OCI-LY1 (cell line): Measurements from ENCODE around the gene TNNI2.

Experiments
- H2AFZ ChIP-seq: fragments of 200-600 bp; sonication (generic), shearing (Covaris generic); 2 replicates; pipeline ENCODE4 v1.6.0; 2014; ENCODE audit warnings: antibody characterized with exemption, mild to moderate bottlenecking, low read length
- H3F3A ChIP-seq: fragments of 200-600 bp; sonication (generic), shearing (Covaris generic); 2 replicates; pipeline ENCODE4 v1.6.0; 2014; ENCODE audit warnings: mild to moderate bottlenecking, antibody characterized with exemption, low read length, moderate library complexity; ENCODE audit not compliant: insufficient read depth
- H3K27ac ChIP-seq: fragments of 200-600 bp; sonication (generic); 2 replicates; pipeline ENCODE4 v1.5.1; 2014; ENCODE audit warnings: low read length, mixed run types, mild to moderate bottlenecking, low read depth; ENCODE audit not compliant: poor library complexity, severe bottlenecking
- H3K27me3 ChIP-seq: fragments of 200-600 bp; sonication (generic); 2 replicates; pipeline ENCODE4 v1.6.0; 2014; ENCODE audit warnings: antibody characterized with exemption, mild to moderate bottlenecking, low read length, moderate library complexity; ENCODE audit not compliant: insufficient read depth
- H3K36me3 ChIP-seq: fragments of 200-600 bp; sonication (generic); 2 replicates; pipeline ENCODE4 v1.6.1; 2014; ENCODE audit warnings: mild to moderate bottlenecking, antibody characterized with exemption, low read length, moderate library complexity, mixed read lengths; ENCODE audit not compliant: insufficient read depth
- H3K4me1 ChIP-seq: fragments of 200-600 bp; sonication (generic); 2 replicates; pipeline ENCODE4 v1.5.1; 2014; ENCODE audit warnings: mild to moderate bottlenecking, low read length, moderate library complexity; ENCODE audit not compliant: insufficient read depth, severe bottlenecking
- H3K4me2 ChIP-seq: fragments of 200-600 bp; sonication (generic), shearing (Covaris generic); 2 replicates; pipeline ENCODE4 v1.6.1; 2014; ENCODE audit warnings: low read length
- H3K4me3 ChIP-seq: fragments of 200-600 bp; sonication (generic); 2 replicates; pipeline ENCODE4 v1.5.1; 2014; ENCODE audit warnings: low read length, low read depth, mild to moderate bottlenecking, mixed read lengths; ENCODE audit not compliant: poor library complexity, severe bottlenecking
- H3K79me2 ChIP-seq: fragments of 200-600 bp; shearing (Covaris generic); 2 replicates; pipeline ENCODE4 v1.6.1; 2016; ENCODE audit warnings: mixed run types, low read length, mixed read lengths; ENCODE audit not compliant: insufficient read depth
- H3K9ac ChIP-seq: fragments of 200-600 bp; sonication (generic), shearing (Covaris generic); 2 replicates; pipeline ENCODE4 v1.6.1; 2014; ENCODE audit warnings: mild to moderate bottlenecking, low read length, mixed read lengths
- H3K9me2 ChIP-seq: fragments of 200-600 bp; sonication (generic), shearing (Covaris generic); 2 replicates; pipeline ENCODE4 v1.6.1; 2014; ENCODE audit warnings: low read depth, mild to moderate bottlenecking, low read length, mixed read lengths
- H3K9me3 ChIP-seq: fragments of 200-600 bp; shearing (Covaris generic); 2 replicates; pipeline ENCODE4 v1.6.1; 2014; ENCODE audit warnings: low read length, mixed read lengths
- H4K20me1 ChIP-seq: fragments of 200-600 bp; sonication (generic), shearing (Covaris generic); 2 replicates; pipeline ENCODE4 v1.6.0; 2016; ENCODE audit warnings: mild to moderate bottlenecking, low read length; ENCODE audit not compliant: insufficient read depth
- EZH2 ChIP-seq: fragments of 200-600 bp; sonication (generic), shearing (Covaris generic); IDR thresholded peaks from 2 replicates; pipeline ENCODE4 v1.8.0; 2017; ENCODE audit warnings: borderline replicate concordance, mixed run types, mild to moderate bottlenecking, antibody characterized with exemption, low read length, moderate library complexity, mixed read lengths
- TF ChIP-seq, protein P1 (sequence below): fragments of 200-600 bp; sonication (generic), shearing (Covaris generic); IDR thresholded peaks from 2 replicates; pipeline ENCODE4 v1.5.1; 2017; ENCODE audit warnings: mild to moderate bottlenecking, antibody characterized with exemption, low read length, moderate library complexity, mixed read lengths

The TNNI2 gene

DNA sequence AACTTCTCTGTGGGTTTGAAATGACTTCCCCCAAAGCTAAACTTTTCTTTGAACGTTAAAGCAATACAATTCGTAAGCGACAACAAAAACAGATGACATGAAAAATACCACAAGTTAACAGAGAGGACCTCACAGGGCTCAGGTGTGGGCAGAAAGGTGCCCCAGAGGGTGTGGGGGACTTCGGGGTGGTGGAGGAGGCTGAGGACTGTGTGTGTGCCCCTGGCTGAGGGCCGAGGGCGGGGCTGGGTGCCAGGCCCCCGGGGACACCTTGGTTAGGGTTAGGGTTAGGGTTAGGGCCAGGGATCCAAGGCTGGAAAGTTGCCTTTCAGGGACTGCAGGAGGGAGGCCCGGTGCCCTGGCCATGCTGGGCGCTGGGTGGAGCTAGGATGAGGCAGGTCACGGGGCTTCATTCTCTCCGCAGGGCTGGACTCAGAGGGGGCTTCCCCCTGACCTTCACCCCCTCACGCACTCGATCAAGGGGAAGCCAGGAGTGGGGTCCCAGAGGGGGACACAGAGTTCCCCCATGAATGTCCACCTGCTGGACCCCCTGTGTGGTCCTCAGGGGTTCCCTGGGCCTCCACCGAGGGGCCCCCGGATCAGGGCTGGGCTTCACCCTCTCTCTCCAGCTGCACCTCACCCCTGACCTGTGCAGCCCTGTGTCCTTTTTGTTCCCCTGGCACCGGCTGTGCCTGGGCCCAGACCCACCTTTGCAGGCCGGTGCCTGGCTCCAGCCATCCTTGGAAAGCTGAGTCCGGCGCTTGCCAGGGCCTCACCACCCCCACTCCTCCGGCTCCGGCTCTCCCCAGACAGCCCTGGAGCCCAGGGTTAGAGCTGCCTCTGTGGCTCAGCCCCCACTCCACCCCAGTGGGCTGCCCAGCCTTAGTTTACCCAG, 7.0 kb downstream of the TNNI2 start:
- Histone ChIP-seq H3F3A (no peaks in the 10 kb centered on the region), H3K4me1 (peaks cover 16% of the 10 kb centered on the region), H3K4me2 (no peak overlapping the region), H3K4me3 (no peak overlapping the region), H3K79me2 (no peaks in the 10 kb centered on the region), H3K27me3 (no peaks in the 10 kb centered on the region), H4K20me1 (no peaks in the 10 kb centered on the region), H3K9ac (no peak overlapping the region), H3K36me3 (no peaks in the 10 kb centered on the region), H3K9me3 (no peaks in the 10 kb centered on the region), H3K27ac (no peak overlapping the region), H2AFZ (no peak overlapping the region), H3K9me2 (no peaks in the 10 kb centered on the region)
- no peak for TF ChIP-seq EZH2
- TF ChIP-seq, protein P1, sequence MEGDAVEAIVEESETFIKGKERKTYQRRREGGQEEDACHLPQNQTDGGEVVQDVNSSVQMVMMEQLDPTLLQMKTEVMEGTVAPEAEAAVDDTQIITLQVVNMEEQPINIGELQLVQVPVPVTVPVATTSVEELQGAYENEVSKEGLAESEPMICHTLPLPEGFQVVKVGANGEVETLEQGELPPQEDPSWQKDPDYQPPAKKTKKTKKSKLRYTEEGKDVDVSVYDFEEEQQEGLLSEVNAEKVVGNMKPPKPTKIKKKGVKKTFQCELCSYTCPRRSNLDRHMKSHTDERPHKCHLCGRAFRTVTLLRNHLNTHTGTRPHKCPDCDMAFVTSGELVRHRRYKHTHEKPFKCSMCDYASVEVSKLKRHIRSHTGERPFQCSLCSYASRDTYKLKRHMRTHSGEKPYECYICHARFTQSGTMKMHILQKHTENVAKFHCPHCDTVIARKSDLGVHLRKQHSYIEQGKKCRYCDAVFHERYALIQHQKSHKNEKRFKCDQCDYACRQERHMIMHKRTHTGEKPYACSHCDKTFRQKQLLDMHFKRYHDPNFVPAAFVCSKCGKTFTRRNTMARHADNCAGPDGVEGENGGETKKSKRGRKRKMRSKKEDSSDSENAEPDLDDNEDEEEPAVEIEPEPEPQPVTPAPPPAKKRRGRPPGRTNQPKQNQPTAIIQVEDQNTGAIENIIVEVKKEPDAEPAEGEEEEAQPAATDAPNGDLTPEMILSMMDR = no peak

DNA sequence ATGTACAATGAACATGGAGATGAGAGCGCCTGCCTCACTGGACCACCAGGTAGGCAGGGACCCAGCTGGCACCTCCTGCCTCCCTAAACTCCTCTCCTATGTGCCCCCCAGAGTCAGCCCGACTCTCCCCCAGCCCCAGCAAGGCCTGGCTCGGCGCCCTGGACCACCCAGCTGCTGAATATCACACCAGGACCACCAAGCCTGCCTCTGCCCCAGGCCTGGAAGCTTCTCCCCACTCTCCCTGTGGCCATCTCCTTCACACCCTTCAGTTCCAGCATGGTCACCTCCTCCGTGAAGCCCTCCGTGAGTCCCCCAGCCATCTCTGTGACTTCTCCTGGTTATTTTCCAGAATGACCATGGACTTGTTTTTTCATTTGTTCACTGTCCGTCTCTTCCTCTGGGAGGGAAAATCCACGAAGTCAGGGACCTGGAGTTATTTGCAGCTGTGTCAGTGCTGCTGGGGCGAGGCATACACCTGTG, 7.7 kb downstream of the TNNI2 start:
- no peak overlapping the region for H3K27ac ChIP-seq
- H4K20me1 ChIP-seq = no peaks in the 10 kb centered on the region
- H3F3A ChIP-seq = no peaks in the 10 kb centered on the region
- H3K4me2 ChIP-seq = no peak overlapping the region
- no peak for TF ChIP-seq EZH2
- TF ChIP-seq, protein P1 = no peak
- H3K27me3 ChIP-seq = no peaks in the 10 kb centered on the region
- H3K9ac ChIP-seq = no peak overlapping the region
- H2AFZ ChIP-seq = no peak overlapping the region
- no peaks in the 10 kb centered on the region for H3K36me3 ChIP-seq
- no peak overlapping the region for H3K4me3 ChIP-seq
- H3K79me2 ChIP-seq = no peaks in the 10 kb centered on the region
- no peaks in the 10 kb centered on the region for H3K9me3 ChIP-seq
- no peaks in the 10 kb centered on the region for H3K9me2 ChIP-seq
- H3K4me1 ChIP-seq = peaks cover 21% of the 10 kb centered on the region

DNA sequence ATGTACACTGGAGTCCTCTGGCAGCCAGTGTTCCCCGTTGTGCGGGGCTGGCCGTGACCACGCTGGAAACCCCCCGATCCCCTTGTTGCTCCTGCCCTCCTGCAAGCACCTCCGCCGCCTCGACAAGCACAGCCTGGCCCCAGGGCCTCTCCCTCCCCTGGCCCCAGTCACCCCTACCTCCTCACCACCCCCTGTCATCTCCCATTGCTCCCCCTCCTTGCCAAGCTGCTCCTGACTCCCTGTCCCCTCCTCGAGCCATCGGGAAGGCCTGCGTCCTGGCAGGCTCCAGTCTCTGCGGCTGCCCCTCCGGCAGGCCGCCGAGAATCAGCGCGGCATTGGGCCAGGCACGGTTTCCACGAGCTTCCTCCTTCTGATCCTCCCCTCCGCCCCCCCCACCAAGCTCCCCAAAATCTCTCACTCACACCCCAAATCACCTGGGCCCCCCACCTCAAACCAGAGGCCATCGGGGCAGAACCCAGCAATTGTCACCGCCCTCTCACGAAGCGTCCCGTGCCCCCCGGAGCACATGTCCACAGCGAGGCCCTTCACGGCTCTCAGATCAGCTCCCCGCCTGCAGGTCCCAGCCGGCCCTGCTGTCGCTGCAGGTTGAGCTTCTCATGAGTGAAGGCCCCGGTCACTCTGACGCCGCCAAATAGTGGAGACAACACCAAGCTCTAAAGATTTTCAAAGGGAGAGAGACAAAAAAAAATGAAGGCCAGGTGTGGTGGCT, 8.4 kb downstream of the TNNI2 start:
- Histone ChIP-seq H3K4me1 (peaks cover 28% of the 10 kb centered on the region), H3K27ac (no peak overlapping the region), H3F3A (no peaks in the 10 kb centered on the region), H3K9me3 (no peaks in the 10 kb centered on the region), H3K79me2 (no peaks in the 10 kb centered on the region), H3K4me3 (no peak overlapping the region), H2AFZ (no peak overlapping the region), H3K9ac (no peak overlapping the region), H3K4me2 (no peak overlapping the region), H4K20me1 (no peaks in the 10 kb centered on the region), H3K27me3 (no peaks in the 10 kb centered on the region), H3K36me3 (no peaks in the 10 kb centered on the region), H3K9me2 (no peaks in the 10 kb centered on the region)
- TF ChIP-seq, protein P1 = no peak
- no peak for TF ChIP-seq EZH2
